Nucleus accumbens (tissue), 56 donors: ENCODE measurements around the gene GJA9.

Source experiments
- DNase-seq, 56 donors: peaks; one replicate each; lab custom pipeline; 2025; lab: John Stamatoyannopoulos, UW

GJA9 gene

DNA sequence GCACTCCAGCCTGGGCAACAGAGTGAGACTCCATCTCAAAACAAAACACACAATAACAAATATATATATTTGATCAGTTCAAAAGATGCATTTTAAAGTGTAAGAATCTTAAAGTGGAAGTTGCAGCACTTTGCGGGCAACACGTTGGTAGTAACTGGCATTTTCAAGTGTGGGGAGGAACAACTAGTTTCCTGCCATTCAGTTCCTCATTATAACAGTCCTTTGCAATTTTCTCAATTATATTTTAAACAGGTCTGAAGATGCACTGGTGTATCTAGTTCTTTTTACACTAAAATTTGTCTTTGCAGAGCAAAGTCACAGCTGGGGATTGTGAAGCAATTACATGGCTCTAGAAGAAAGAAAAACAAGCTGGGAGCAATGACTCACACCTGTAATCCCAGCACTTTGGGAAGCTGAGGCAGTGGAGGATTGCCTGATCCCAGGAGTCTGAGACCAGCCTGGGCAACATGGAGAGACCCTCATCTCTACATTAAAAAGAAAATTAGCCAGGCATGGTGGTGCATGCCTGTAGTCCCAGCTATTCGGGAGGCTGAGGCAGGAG, 47.1 kb downstream of the GJA9 start:
- DNase-seq = no peak

DNA sequence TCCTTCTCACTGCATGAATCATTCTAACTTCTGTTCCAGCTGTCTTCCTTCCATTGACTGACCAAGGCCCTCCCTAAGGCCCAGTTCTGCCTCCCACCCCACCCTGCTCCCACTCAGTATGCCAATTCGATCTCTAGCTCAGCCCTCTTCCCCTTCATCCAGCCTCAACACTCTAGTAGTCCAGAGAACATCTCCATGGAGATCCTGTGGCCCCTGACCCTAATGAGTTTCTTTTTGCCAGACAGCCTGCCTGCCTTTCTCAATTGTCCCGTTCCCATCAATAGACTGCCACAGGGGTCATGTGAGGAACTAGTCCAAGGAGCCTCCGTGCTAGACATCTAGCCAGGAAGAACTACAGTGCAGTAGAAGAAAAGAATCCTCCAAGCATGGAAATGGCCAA, 48.2 kb downstream of the GJA9 start:
- peak in 22 of 56 donors; percentile 7 to 67 (median 27) for DNase-seq

DNA sequence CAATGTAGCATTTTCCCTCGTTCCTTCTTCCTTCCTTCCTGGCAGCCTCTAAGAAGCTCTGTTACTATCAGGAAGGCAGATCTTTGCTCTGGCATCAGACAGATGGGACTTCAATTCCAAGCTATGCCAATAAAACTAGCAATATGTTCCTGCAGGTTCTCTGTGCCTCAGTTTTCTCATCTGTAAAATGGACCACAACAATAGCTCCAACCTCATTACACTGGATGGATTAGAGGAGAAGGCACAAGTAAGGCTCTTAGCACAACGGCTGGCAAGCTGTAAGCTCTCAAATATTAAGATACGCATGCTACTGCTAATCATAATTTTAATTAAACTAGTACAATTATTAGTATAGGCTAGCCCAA, 49.0 kb downstream of the GJA9 start:
- DNase-seq = no peak

DNA sequence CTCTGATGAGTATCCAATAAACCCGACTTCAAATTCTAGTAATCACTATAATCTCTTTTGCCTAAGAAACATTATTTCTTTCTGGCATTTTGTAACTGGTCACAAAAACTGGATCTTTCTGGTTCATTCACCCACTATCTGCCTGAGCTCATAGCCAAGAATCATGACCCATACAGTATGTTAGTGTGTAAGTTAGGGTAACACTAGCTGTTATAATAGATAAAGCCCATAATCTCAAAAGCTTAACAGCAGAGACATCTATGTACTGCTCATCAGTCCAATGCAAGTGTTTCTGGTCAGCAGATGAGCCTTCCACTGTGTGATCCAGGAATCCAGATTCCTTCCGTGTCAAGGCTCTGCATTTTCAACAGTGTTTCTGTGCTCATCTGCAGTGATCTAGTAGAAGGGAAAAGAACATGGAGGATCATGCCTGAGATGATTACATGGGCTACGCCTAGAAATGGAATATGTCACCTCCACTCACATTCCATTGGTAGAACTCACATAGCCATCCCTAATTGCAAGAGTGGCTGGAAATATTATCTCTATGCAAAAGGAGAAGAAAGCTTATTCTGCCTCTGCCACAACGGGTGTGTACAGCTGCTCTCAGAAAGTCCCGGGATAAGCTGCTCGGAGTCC, 49.5 kb downstream of the GJA9 start:
- no peak for DNase-seq

DNA sequence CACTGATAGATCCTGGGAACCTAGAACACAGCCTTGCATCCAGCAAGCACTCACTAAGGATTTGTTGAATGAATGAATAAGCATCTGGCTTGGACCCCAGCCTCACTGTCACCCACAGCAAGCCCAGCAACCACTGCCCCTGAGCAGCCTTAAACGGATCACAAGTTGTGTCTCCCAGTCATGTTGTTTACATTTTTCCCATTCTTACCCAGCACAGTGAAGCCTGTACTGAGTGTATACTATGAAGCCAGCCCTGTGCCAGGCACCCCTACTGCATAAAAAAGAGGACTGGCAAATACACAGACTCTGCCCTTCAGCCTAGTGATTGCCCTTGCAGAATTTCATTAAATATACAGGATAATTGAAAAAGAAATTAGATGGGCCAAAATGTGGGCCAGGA, 52.0 kb downstream of the GJA9 start:
- DNase-seq = no peak

DNA sequence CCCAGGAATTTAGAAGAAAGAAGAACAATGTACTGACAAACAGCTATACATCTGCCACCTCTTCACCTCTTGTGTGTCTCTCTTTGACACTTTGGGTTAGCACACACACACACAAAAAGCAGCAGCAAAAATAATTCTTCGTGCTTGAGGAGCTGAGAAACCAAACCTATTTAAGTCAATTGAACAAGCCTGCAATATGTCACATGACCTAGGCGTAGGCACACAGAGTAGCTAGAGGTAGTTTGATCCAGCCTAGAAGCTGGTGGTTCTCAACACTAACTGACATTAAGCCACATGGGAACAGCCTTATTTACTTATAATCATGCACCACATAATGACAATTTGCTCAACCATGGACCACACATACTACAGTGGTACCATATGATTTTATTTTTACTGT, 54.1 kb downstream of the GJA9 start:
- DNase-seq = peak in 9 of 56 donors; percentile 14 to 54 (median 38)

DNA sequence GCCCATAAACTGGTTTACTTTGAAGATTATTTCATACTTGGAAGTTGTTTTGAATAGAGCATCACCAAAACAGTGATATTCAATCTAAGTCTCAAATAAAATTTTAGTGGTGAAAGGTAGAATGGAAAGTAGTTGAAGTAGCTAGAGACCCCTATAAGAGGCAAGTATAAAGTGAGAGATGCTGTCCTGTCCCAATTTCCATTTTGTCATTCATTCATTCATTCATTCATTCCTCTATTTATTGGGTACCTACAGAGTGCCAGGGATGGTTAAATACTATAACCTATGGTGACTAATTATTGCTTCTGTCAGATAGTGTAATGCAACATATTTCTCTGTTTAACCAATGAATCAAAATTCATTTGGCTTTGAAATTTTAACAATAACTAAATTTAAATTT, 54.5 kb downstream of the GJA9 start:
- no peak for DNase-seq

DNA sequence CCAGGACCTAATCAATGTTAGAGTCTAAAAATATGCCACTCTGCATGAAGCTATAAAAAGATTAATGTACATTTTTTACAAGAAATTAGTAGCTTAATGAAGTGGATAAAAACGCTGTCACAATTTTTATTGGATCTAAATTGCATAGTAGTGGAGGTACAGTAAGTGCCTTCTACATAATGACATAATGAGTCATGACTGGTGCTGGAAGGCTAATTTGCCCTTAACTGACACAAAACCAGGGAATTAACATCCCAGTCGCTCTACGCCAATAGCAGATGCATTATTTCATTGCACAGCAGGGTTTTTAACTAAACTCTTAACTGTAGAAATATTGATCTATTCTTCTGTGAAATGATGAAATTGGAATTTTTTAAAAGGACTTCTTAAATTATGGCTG, 55.1 kb downstream of the GJA9 start:
- DNase-seq = no peak
